Fibroblast of lung (primary cell): ENCODE data around the gene POLR1A. TPM values are rescaled to one million over a fixed set of nuclear protein-coding genes. Genes with fewer than 3 reads are reported as not detected.

Experiments used
- DNase-seq, 2 donors: peaks; one replicate each; pipeline versions ENCODE4 v3.0.0 to v3.0.0-alpha.2; 2010; ENCODE audit warnings: low read depth in 2 of 2
- H2AFZ ChIP-seq: 2 replicates; pipeline ENCODE4 v1.5.1; 2012; ENCODE audit warnings: low read length, control low read depth, inconsistent platforms
- H3K27ac ChIP-seq: 2 replicates; pipeline ENCODE4 v1.5.1; 2011; ENCODE audit warnings: low read length, control low read depth; ENCODE audit not compliant: insufficient read depth
- H3K27me3 ChIP-seq: 2 replicates; pipeline ENCODE4 v1.5.1; 2011; ENCODE audit warnings: mild to moderate bottlenecking, low read length; ENCODE audit not compliant: control insufficient read depth, insufficient read depth
- H3K36me3 ChIP-seq: 2 replicates; pipeline ENCODE4 v1.5.1; 2011; ENCODE audit warnings: low read length; ENCODE audit not compliant: control insufficient read depth, insufficient read depth
- H3K4me1 ChIP-seq: 2 replicates; pipeline ENCODE4 v1.5.1; 2011; ENCODE audit warnings: low read length; ENCODE audit not compliant: control insufficient read depth, insufficient read depth; ENCODE audit errors: extremely low read depth
- H3K4me2 ChIP-seq: 2 replicates; pipeline ENCODE4 v1.5.1; 2011; ENCODE audit warnings: low read length, control low read depth; ENCODE audit not compliant: insufficient read depth; ENCODE audit errors: extremely low read depth
- H3K4me3 ChIP-seq, 4 experiments: fragments of 200-600 bp in 1 of 4; sonication (generic) in 1 of 4; replicated peaks in 1 of 4; 2 replicates each; pipeline ENCODE4 v1.5.1; 2011 to 2016; ENCODE audit warnings: low read length in 4 of 4, low read depth in 3 of 4, mild to moderate bottlenecking in 3 of 4, control low read depth in 2 of 4, inconsistent platforms in 1 of 4, mixed read lengths in 1 of 4; ENCODE audit not compliant: insufficient read depth in 1 of 4; ENCODE audit errors: control extremely low read depth in 1 of 4
- H3K79me2 ChIP-seq: 2 replicates; pipeline ENCODE4 v1.5.1; 2012; ENCODE audit warnings: mild to moderate bottlenecking, low read length, inconsistent platforms; ENCODE audit not compliant: control insufficient read depth, insufficient read depth
- H3K9ac ChIP-seq: 2 replicates; pipeline ENCODE4 v1.5.1; 2011; ENCODE audit warnings: mild to moderate bottlenecking, low read length, control low read depth; ENCODE audit not compliant: insufficient read depth
- H3K9me3 ChIP-seq: 2 replicates; pipeline ENCODE4 v1.5.1; 2012; ENCODE audit warnings: low read depth, low read length; ENCODE audit not compliant: control insufficient read depth, insufficient read depth
- H4K20me1 ChIP-seq: 2 replicates; pipeline ENCODE4 v1.5.1; 2011; ENCODE audit warnings: low read length; ENCODE audit not compliant: control insufficient read depth, insufficient read depth; ENCODE audit errors: extremely low read depth
- EZH2 ChIP-seq: IDR thresholded peaks from 2 replicates; pipeline ENCODE4 v1.5.1; 2012; ENCODE audit warnings: low read length, control low read depth, mild to moderate bottlenecking; ENCODE audit errors: missing control alignments
- polyA plus RNA-seq, 2 donors: library from polyadenylated mRNA; depleted of rRNA in 1 of 2; stranded (reverse) in 1 of 2; unstranded in 1 of 2; fragments of >200 nt; gene quantifications; 2 replicates each; pipeline ENCODE4 v1.2.1, GENCODE V29; 2011 to 2012; ENCODE audit warnings: missing spikeins in 1 of 2
- total RNA-seq: library from RNA; depleted of rRNA; stranded (reverse); fragments of >200 nt; gene quantifications from 2 replicates; pipeline ENCODE4 v1.2.1, GENCODE V29; 2014
- TF ChIP-seq, protein P1 (sequence below), 2 donors: IDR thresholded peaks in 1 of 2; conservative IDR thresholded peaks in 1 of 2; 1 replicate in 1 of 2; 2 replicates in 1 of 2; pipeline ENCODE4 v1.5.1; 2011 to 2012; ENCODE audit warnings: low read length in 2 of 2, control low read depth in 1 of 2, inconsistent platforms in 1 of 2, low read depth in 1 of 2, mild to moderate bottlenecking in 1 of 2

POLR1A gene
- total and polyA plus RNA-seq, 2 donors (not counting 1 experiment from before 2014, with no cell fraction given) = 9.4 to 9.9 TPM

DNA sequence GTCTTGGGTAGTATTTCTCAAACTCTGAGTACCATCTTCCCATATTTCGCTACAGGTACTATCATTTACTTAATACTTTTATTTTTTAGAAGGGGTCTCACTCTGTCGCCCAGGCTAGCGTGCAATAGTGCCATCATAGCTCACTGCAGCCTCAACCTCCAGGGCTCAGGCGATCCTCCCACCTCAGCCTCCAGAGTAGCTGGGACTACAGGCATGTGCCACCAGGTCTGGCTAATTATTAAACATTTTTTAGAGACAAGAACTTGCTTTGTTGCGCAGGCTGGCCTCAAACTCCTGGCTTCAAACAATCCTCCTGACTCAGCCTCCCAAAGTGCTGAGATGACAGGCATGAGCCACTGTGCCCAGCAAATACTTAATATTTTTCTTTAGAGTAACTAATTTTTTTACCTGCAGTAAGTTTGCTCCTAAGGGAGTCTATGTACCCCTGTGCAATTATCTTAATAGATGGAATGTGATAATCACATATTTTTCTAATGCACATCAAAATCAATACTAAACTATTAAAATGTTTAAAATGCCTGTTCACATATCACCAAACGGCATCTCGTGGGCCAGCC is 116.3 kb downstream of the POLR1A start:
- H3K9me3 ChIP-seq = no peaks in the 10 kb centered on the region
- no peak for DNase-seq
- H3K27me3 ChIP-seq = no peaks in the 10 kb centered on the region
- TF ChIP-seq, protein P1, sequence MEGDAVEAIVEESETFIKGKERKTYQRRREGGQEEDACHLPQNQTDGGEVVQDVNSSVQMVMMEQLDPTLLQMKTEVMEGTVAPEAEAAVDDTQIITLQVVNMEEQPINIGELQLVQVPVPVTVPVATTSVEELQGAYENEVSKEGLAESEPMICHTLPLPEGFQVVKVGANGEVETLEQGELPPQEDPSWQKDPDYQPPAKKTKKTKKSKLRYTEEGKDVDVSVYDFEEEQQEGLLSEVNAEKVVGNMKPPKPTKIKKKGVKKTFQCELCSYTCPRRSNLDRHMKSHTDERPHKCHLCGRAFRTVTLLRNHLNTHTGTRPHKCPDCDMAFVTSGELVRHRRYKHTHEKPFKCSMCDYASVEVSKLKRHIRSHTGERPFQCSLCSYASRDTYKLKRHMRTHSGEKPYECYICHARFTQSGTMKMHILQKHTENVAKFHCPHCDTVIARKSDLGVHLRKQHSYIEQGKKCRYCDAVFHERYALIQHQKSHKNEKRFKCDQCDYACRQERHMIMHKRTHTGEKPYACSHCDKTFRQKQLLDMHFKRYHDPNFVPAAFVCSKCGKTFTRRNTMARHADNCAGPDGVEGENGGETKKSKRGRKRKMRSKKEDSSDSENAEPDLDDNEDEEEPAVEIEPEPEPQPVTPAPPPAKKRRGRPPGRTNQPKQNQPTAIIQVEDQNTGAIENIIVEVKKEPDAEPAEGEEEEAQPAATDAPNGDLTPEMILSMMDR (conservative IDR thresholded peaks at IDR 0.05 in 1 of 2, IDR thresholded peaks at IDR 0.05 in 1 of 2; ENCODE audit: low read depth in 1 of 2, low read length in 2 of 2) = no peak
- TF ChIP-seq EZH2 = no peak
- H3K4me1 ChIP-seq = peaks cover 2% of the 10 kb centered on the region
- no peak overlapping the region for H3K4me2 ChIP-seq
- H3K27ac ChIP-seq = no peak overlapping the region
- no peak overlapping the region for H3K4me3 ChIP-seq
- no peaks in the 10 kb centered on the region for H3K79me2 ChIP-seq
- no peak overlapping the region for H2AFZ ChIP-seq
- no peak overlapping the region for H3K9ac ChIP-seq
- no peaks in the 10 kb centered on the region for H3K36me3 ChIP-seq
- H4K20me1 ChIP-seq = no peaks in the 10 kb centered on the region

DNA sequence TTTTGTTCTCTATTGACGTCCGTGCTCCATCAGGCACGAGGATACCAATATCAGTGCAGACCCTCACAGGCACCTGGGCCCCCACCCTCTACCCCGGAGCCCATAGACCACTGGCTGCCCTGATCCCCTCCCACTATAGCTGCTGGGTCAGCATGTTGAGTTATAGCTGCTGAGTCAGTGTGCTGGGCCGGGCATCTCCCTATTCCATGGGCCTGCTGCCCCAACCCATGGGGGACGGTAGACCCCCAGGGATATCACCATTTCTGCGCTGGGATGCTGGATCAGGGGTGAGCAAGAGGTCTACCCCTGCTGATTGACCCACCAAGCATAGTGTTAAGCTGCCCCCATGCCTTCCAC is 116.8 kb downstream of the POLR1A start:
- no peak for DNase-seq
- no peak overlapping the region for H3K4me3 ChIP-seq
- H3K4me2 ChIP-seq = no peak overlapping the region
- H3K36me3 ChIP-seq = no peaks in the 10 kb centered on the region
- H3K9ac ChIP-seq = no peak overlapping the region
- no peak for TF ChIP-seq EZH2
- TF ChIP-seq, protein P1 (conservative IDR thresholded peaks at IDR 0.05 in 1 of 2, IDR thresholded peaks at IDR 0.05 in 1 of 2; ENCODE audit: low read depth in 1 of 2, low read length in 2 of 2) = no peak
- H3K27me3 ChIP-seq = no peaks in the 10 kb centered on the region
- H3K9me3 ChIP-seq = no peaks in the 10 kb centered on the region
- no peaks in the 10 kb centered on the region for H3K4me1 ChIP-seq
- H3K79me2 ChIP-seq = no peaks in the 10 kb centered on the region
- H3K27ac ChIP-seq = no peak overlapping the region
- no peaks in the 10 kb centered on the region for H4K20me1 ChIP-seq
- H2AFZ ChIP-seq = no peak overlapping the region

DNA sequence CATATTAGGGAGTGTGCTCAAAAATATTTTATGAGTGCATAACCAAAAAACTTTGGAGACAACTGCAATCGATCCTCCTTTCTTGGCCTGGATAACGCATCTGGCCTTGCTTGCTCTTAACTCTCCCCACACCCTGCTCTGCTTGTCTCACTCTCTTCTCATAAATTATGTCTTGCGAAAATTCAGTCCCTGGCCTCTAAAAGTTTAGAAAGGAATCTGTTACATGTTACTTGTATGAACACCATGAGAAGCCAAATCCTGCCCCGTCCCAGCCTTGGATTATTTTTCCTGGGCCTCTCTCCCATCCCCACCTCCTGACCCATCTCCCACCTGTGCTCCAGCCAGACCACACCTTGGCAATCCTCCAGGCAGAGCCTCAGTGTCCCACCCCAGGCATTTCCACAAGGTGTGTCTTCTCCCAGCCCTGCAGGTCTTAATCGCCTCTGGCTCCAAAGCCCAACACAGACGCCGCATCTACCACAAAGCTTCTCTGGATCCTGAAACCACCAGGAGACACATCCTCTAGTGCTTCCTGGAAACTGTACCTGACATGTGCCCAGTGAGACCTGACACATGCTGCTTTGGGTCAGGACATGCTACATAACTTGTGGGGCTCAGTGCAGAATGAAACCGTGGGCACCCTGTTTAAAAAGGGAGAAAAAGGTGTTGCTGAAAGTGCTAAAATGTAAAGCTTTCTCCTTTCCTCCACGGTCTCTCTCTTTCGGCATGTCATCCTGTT is 117.3 kb downstream of the POLR1A start:
- no peak for TF ChIP-seq EZH2
- TF ChIP-seq, protein P1 (conservative IDR thresholded peaks at IDR 0.05 in 1 of 2, IDR thresholded peaks at IDR 0.05 in 1 of 2; ENCODE audit: low read depth in 1 of 2, low read length in 2 of 2) = no peak
- no peak overlapping the region for H3K4me2 ChIP-seq
- H3K4me3 ChIP-seq = no peak overlapping the region
- no peak overlapping the region for H3K27ac ChIP-seq
- no peak overlapping the region for H3K9ac ChIP-seq
- H3K4me1 ChIP-seq = no peaks in the 10 kb centered on the region
- DNase-seq = peak in 1 of 2 donors; percentile 28
- H3K27me3 ChIP-seq = no peaks in the 10 kb centered on the region
- H4K20me1 ChIP-seq = no peaks in the 10 kb centered on the region
- H3K79me2 ChIP-seq = no peaks in the 10 kb centered on the region
- H3K36me3 ChIP-seq = no peaks in the 10 kb centered on the region
- H3K9me3 ChIP-seq = no peaks in the 10 kb centered on the region
- H2AFZ ChIP-seq = no peak overlapping the region
